ENCODE results near the gene NAGA. TPM values are rescaled to one million over a fixed set of nuclear protein-coding genes. Genes with fewer than 3 reads are reported as not detected.

The NAGA gene
- total and polyA plus RNA-seq, 9 of the 15 experiments (the other 6 are each of a cell fraction or from before 2014, with no cell fraction given), result 6.5 to 20.6 (median 17.4) TPM

DNA sequence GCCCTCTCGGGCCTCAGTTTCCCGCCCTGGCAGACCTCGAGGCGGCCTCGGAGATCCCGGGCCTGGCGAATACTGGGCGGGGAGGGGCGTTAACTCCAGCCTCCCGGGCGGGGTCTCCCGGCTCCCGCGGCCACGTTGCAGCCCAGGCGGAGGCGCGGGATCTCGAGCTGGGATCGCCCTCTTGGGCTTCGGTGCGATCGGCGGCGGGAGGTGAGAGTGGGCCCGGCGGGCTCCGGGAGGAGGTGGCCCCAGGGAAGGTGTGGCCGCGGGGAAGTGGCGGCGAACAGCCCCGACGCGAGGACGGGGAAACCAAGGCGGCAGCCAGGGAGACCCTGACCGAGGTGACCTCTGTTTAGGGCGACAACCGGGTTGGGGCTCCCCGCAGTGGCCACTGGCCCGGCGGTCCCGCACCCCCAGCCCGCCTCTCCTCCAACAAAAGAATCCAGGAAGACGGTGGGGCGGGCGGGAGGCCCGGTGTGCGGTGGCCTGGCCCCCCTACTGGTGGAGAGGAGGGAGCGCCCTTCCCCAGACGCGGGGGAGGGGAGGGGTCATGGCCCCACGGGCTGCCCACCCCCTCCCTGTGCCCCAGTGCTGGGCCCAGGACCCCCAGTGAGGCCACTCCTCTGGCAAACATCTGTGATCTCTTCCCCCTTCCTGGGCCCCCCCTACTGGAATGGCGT lies 3.7 kb upstream of the NAGA start, which contains the start of gene PHETA2:
Gene PHETA2 (plus strand): TSS at position 117 of the 680 bp plus-strand sequence. CDS start 3,046 bp downstream, outside the sequence.
- no peak for ATAC-seq
- peaks cover 13% of the 10 kb centered on the region for H3K79me2 ChIP-seq (ENCODE audit: control insufficient read depth, insufficient read depth, low read length)
- H3K4me3 ChIP-seq, result no peak within 1 kb of the TSS
- H3K27me3 ChIP-seq (ENCODE audit: control insufficient read depth in 2 of 2, insufficient read depth in 2 of 2, low read length in 2 of 2), result no peaks in the 10 kb centered on the region
- ChIA-PET POLR2A (no interaction called here), CTCF (ENCODE audit: low intra/inter-chr PET ratio) (no interaction called here)
- intact Hi-C loops (cut with micrococcal nuclease) (loop anchor here (10.0 kb wide), 1 partner anchor 109 kb away; the partner anchor contains the start of gene SEPTIN3), in situ Hi-C loops (cut with MboI) (no loop called here)
- H2AFZ ChIP-seq (ENCODE audit: low read depth, low read length), result no peak within 1 kb of the TSS
- no peak within 1 kb of the TSS for H3K4me2 ChIP-seq (ENCODE audit: insufficient read depth, low read length)
- WGBS (ENCODE audit: insufficient coverage, low coverage, missing lambda C conversion rate), result 93% methylated on average over 3 of the region's 55 CpGs
- H3K4me1 ChIP-seq (replicated peaks in 1 of 2; ENCODE audit: control insufficient read depth in 2 of 2, insufficient read depth in 2 of 2, low read length in 2 of 2), result peaks cover 24 to 47% of the 10 kb centered on the region in 2 experiments
- H3K27ac ChIP-seq (ENCODE audit: extremely low read depth, low read depth, low read length), result no peak within 1 kb of the TSS
- TF ChIP-seq ZNF695 (CRISPR knock-in tag; IDR thresholded peaks at IDR 0.05) (no peak), FOXK2 (conservative IDR thresholded peaks at IDR 0.05 in 1 of 2, IDR thresholded peaks at IDR 0.05 in 1 of 2; ENCODE audit: low read depth in 2 of 2) (no peak), NFE2 (IDR thresholded peaks at IDR 0.05; ENCODE audit: low read depth) (no peak), ETS1 (conservative IDR thresholded peaks at IDR 0.05; ENCODE audit: control insufficient read depth, low read depth, low read length) (no peak), MTA3 (IDR thresholded peaks at IDR 0.05; ENCODE audit: borderline replicate concordance) (no peak), SETDB1 (IDR thresholded peaks at IDR 0.05; ENCODE audit: low read length) (no peak), NFYB (IDR thresholded peaks at IDR 0.05; ENCODE audit: extremely low read depth, insufficient read length) (no peak), ZMIZ1 (IDR thresholded peaks at IDR 0.05; ENCODE audit: low read depth in 2 of 2, low read length in 2 of 2) (no peak), SMAD4 (CRISPR knock-in tag; conservative IDR thresholded peaks at IDR 0.05) (no peak)
- TF ChIP-seq, protein P1, sequence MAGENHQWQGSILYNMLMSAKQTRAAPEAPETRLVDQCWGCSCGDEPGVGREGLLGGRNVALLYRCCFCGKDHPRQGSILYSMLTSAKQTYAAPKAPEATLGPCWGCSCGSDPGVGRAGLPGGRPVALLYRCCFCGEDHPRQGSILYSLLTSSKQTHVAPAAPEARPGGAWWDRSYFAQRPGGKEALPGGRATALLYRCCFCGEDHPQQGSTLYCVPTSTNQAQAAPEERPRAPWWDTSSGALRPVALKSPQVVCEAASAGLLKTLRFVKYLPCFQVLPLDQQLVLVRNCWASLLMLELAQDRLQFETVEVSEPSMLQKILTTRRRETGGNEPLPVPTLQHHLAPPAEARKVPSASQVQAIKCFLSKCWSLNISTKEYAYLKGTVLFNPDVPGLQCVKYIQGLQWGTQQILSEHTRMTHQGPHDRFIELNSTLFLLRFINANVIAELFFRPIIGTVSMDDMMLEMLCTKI (IDR thresholded peaks at IDR 0.05; ENCODE audit: partially characterized antibody), result no peak
- no TSS peak for BruUV-seq (replicated peaks)
- H3K9me3 ChIP-seq (replicated peaks; ENCODE audit: control insufficient read depth, insufficient read depth, low read depth, low read length), result no peaks in the 10 kb centered on the region
- H3K9me1 ChIP-seq (ENCODE audit: control insufficient read depth, insufficient read depth, low read length), result no peaks in the 10 kb centered on the region
- H3K36me3 ChIP-seq (ENCODE audit: control insufficient read depth, insufficient read depth, low read length), result no peaks in the 10 kb centered on the region
- FAIRE-seq, result no peak
- peak within 1 kb of the TSS in 1 of 2 experiments; percentile 35; a peak in 1 of 4 replicates for H3K9ac ChIP-seq (ENCODE audit: insufficient read depth in 1 of 2, low read depth in 2 of 2, low read length in 2 of 2)
- H4K20me1 ChIP-seq (replicated peaks; ENCODE audit: control insufficient read depth, insufficient read depth, low read length), result no peaks in the 10 kb centered on the region
- DNase-seq (ENCODE audit: extremely low read depth in 1 of 4, low spot score in 3 of 4), result no peak

Data from K562 (cell line).